Eye (tissue), 1 donor: ENCODE results near the gene RALGAPA1.
A peak's percentile ranks its signal among the peaks of the same experiment; 100 is the strongest.
"Not testable (repeated sequence)": the region's sequence is repeated elsewhere in the genome, so short reads cannot be mapped to it uniquely, and the experiment has no call there.

ENCODE experiments used
- DNase-seq: peaks from one replicate; pipeline ENCODE4 v3.0.0-alpha.2; 2015

RALGAPA1 gene

GRCh38 chr14:35808638-35809563, at the start of gene RALGAPA1:
Gene RALGAPA1, minus strand, starts transcription at chr14:35809295. Its CDS starts 460 bp downstream, at chr14:35808835.
- DNase-seq = peak; percentile 98

- DNase-seq = no peak
These were observed 49.6 kb upstream of the RALGAPA1 start for GRCh38 chr14:35858521-35859209.

GRCh38 chr14:35855876-35856481, 46.9 kb upstream of the RALGAPA1 start:
- peak; percentile 76 for DNase-seq

GRCh38 chr14:35854696-35855270, 45.7 kb upstream of the RALGAPA1 start:
- DNase-seq = no peak

- DNase-seq = no peak
These were observed 44.1 kb upstream of the RALGAPA1 start for GRCh38 chr14:35853225-35853624.

GRCh38 chr14:35851823-35852222, 42.7 kb upstream of the RALGAPA1 start:
- no peak for DNase-seq

- no peak for DNase-seq
These were observed 40.0 kb upstream of the RALGAPA1 start for GRCh38 chr14:35849122-35849521.

GRCh38 chr14:35847636-35848035, 38.5 kb upstream of the RALGAPA1 start:
- no peak for DNase-seq

GRCh38 chr14:35844494-35844893, 35.4 kb upstream of the RALGAPA1 start:
- no peak for DNase-seq

- DNase-seq = not testable (repeated sequence)
These were observed 33.1 kb upstream of the RALGAPA1 start for GRCh38 chr14:35842245-35842644.

- not testable (repeated sequence) for DNase-seq
These were observed 32.6 kb upstream of the RALGAPA1 start for GRCh38 chr14:35841704-35842103.

GRCh38 chr14:35835208-35835982, 26.3 kb upstream of the RALGAPA1 start:
- no peak for DNase-seq

- no peak for DNase-seq
These were observed 20.4 kb upstream of the RALGAPA1 start for GRCh38 chr14:35829449-35829848.

GRCh38 chr14:35827678-35828472, 18.8 kb upstream of the RALGAPA1 start:
- DNase-seq = no peak

- DNase-seq = no peak
These were observed 17.9 kb upstream of the RALGAPA1 start for GRCh38 chr14:35826952-35827416.

- DNase-seq = peak; percentile 99
These were observed 17.3 kb upstream of the RALGAPA1 start, which contains the start of gene BRMS1L for GRCh38 chr14:35826218-35826951. Gene BRMS1L, plus strand, starts transcription at chr14:35826338. Its CDS starts 179 bp downstream, at chr14:35826517.

GRCh38 chr14:35825968-35826217, 16.8 kb upstream of the RALGAPA1 start:
- DNase-seq = no peak

GRCh38 chr14:35824446-35825165, 15.5 kb upstream of the RALGAPA1 start:
- not testable (repeated sequence) for DNase-seq

- no peak for DNase-seq
These were observed 13.4 kb upstream of the RALGAPA1 start for GRCh38 chr14:35822501-35822900.
